HG03064 (cell line): ENCODE results near the gene SCGB3A2.
"Not testable (repeated sequence)": the region's sequence is repeated elsewhere in the genome, so short reads cannot be mapped to it uniquely, and the experiment has no call there.

ENCODE experiments used
- ATAC-seq: cut with Tn5 transposase; IDR thresholded peaks from one replicate; pipeline ENCODE4 v1.9.1; 2021; ENCODE audit warnings: low read depth; ENCODE audit not compliant: unreplicated experiment

The SCGB3A2 gene

DNA sequence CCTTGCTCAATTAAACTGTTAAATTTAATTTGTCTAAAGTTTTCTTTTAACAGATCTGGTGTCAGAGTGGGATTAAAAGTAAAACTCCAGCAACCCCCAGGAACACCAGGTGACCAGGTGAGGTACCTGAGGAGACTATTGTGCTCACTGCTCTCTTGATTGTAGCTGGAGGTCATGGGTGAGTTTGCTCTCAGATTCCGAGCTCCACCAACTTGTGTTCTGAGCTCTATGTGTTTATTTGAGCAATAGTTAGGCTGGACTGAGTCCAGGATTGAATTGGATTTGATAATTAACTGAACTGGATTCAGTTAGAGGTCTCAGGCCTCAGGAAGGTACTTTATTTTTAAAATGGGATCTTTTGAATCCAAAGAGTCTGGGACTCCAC, 17.9 kb upstream of the SCGB3A2 start:
- ATAC-seq, result no peak

DNA sequence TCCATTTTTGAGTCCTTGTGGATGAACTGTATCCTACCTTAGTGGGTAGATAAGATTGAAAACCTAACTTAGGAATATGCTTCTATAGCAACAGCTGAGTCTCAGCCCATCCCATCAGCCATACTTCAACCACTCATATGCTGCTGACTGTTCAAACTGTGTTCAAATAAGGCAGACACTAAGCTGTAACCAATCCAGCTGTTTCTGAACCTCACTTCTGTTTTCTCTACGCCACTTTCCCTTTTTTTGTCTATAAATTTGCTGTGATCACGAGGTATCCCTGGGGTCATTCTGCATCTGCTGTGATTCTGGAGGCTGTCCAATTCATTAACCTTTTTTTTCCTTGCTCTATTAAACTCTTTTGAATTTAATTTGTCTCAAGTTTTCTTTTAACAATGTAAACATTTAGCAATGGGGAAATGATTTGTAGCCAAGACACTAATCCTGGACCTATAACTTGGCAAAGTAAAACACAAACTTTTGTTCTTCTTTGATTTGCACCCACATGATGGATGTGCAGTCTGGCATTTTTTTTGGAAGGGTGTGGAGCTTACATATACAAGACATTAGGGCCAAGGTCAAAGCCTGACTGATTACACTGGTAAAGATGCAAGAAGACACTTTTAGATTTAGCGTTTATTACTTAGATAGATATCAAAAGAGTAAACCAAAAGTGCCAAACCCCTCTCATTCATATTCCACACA, 14.9 kb upstream of the SCGB3A2 start:
- ATAC-seq, result no peak

DNA sequence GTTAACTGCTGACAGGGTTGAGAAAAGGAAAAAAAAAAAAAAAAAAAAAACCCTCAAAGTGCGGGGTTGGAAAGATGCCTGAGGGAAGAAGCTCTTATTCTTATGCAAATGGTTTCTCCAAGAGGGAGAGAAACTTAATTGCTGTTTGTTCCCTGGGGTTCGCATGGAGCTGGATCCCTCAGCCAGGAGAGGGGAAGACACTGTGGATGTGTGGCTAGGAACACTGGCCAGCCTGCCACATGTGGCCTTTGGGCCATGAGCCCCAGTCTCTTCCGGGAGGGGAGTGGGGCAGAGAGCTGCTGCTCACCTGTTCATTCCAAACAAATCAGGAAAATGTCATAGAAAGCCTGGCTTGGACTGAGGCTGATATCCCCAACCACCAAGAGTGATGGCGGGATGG, 9.4 kb upstream of the SCGB3A2 start:
- ATAC-seq, result no peak

DNA sequence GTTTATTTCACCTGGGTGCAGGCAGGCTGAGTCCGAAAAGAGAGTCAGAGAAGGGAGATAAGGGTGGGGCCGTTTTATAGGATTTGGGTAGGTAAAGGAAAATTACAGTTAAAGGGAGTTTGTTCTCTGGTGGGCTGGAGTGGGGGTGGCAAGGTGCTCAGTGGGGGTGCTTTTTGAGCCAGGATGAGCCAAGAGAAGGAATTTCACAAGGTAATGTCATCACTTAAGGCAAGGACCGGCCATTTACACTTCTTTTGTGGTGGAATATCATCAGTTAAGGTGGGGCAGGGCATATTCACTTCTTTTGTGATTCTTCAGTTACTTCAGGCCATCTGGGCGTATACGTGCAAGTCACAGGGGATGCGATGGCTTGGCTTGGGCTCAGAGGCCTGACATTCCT, 8.6 kb upstream of the SCGB3A2 start:
- not testable (repeated sequence) for ATAC-seq

DNA sequence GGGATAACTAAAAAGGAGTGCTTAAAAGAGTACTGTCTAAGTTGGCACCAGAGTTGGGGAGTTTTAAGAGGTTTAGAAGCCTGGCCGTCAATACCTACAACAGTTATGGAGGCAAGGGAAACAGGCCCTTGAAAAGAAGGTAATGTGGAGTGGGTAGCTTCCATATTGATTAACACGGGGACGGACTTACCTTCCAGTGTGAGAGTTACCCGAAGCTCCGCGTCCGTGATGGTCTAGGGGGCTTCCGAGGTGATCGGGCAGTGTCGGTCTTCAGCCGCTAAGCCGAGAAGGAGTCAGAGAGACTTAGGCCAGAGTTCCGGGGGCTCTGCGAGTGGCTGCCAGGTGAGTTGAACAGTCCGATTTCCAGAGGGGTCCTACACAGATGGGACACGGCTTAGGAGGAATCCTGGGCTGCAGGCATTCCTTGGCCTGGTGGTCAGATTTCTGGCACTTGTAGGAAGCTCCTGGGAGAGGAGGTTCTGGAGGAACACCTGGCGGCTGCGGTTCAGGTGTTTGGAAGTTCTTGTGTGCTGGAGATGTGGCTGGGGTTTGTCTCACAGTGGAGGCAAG, 6.4 kb upstream of the SCGB3A2 start:
- ATAC-seq, result not testable (repeated sequence)

DNA sequence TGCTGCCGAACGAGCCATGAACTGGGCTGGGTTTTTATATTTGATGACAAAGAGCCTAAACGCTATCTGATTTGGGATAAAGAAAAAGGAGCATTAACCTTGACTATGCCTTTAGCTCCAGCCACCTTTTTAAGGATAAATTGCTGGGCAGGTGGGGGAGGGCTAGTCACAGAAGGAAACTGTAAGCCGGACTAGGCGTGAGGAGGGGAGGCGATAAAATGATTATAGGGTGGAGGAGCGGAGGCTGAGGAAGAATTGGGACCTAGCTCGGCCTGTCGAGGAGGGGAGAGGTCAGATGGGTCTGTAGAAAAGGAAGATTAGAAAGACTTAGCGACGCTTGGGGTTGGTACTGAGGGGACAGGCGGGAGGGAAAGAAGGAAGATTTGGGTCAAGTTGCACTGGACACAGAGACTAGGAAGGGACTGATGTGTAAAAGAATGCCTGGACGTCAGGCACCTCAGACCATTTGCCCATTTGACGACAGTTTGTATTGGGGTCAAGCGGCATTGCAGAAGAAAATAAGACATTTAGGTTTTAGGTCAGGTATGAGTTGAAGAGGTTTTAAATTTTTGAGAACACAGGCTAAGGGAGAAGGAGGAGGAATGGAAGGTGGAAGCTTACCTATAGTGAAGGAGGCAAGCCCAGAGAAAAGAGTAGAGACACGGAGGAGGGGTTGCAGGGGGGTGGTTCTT, 5.6 kb upstream of the SCGB3A2 start:
- not testable (repeated sequence) for ATAC-seq

DNA sequence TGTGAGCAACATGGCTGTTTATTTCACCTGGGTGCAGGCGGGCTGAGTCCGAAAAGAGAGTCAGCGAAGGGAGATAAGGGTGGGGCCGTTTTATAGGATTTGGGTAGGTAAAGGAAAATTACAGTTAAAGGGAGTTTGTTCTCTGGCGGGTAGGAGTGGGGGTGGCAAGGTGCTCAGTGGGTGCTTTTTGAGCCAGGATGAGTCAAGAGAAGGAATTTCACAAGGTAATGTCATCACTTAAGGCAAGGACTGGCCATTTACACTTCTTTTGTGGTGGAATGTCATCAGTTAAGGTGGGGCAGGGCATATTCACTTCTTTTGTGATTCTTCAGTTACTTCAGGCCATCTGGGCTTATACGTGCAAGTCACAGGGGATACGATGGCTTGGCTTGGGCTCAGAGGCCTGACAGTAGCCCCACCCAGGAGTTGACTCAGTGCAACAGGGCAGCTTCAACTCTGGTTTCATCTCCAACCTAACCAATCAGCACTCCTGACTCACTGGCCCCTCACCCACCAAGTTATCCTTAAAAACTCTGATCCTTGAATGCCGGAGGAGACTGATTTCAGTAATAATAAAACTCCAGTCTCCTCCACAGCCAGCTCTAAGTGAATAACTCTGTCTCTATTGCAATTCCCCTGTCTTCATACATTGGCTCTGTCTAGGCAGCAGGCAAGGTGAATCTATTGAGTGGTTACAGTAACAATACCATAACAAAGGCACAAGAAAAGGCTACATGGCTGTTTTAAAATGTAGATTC, 4.2 kb upstream of the SCGB3A2 start:
- not testable (repeated sequence) for ATAC-seq

DNA sequence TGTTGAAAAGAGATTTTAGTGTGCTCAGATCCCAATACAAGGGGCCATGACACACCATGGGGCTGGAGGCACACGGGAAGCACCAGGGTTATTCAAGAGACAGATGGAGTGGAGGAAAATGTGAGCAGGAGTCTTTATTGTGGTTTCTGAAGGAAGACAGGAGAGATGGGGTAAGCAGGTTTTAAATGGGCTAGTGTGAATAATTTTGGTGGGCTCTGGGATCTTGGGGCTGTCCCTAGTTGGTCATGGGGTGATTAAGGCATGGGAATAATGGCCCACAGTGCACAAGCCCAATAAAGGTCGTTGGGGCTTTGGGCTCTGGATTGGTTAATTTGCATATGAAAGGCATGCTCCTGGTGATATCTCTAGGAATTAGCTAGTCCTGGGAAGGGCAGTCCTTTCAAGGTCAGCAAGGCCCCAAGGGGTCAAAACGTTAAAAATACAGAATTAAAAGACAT, 3.6 kb upstream of the SCGB3A2 start:
- ATAC-seq, result no peak

DNA sequence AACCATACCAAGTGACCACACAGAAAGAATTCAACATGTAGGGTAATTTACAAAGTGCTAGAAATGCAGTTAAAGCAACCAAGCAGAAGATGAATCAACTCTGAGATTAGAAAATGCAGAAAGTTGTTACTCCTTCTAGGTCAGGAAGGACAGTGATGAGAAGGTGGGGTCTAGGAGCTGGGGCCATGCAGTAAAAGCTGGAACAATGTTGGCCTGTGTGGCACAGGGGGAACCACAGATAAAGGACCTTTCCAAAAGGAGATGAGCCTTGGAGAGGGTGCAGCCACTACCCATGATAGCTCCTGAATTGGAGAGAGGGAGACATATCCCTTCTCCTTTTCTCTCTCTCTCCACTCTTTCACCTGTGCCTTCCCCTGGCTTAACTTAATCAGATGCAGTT, 2.4 kb upstream of the SCGB3A2 start:
- ATAC-seq, result no peak

DNA sequence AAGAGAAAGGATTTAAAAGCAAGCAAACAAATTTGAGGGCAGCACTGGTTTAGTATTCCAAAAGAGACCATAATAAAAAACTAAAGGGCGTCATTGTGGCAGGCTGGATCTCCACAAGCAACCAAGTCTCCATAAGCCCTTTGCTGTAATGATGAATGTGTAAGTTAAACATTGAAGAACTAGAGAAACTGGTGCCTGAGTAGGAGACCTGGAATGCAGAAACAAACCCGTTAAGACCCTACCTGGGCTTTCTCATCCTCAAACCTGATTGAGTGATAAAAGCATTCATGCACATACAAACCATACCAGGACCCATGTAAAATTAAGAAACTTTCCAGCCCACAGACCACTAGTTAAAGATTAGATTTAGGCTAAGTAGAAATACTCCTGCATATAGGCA, 1.9 kb upstream of the SCGB3A2 start:
- ATAC-seq, result no peak

DNA sequence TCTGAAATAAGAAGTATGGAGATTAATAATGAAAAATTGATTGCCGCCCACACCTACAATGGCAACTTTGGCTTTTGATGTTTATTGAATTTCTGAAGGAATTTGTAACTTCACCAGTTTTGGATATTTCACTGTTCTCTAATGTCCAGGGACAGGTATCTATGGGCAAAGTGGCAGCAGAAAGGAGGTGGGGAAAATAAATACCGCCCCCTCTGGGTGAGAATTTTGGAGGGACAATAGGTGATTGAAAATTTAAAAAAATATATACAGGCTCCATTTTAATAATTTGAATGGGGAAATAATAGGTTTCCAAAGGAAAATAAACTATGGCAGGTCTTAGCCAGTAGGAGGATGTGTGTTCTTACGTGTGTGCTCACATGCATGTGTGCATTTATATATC, 1.3 kb downstream of the SCGB3A2 start:
- no peak for ATAC-seq

DNA sequence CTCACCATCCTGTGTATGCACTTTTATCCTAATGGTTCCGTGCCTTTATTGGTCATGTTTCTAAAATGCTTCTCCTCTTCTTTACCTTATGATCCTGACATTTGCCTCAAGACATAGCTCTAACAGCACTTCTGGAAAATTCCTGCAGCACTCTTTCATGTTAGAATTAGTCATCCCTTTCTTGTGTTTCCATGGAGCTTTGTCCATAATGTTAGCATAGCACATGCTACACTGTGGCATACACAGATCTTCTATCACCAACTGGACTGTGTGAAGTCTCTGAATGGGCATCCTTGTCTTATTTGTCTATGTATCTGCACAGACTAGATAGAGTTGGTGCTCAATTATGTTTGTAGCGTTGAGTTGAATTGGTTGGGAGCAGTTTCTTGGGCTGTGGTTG, 2.0 kb downstream of the SCGB3A2 start:
- no peak for ATAC-seq

DNA sequence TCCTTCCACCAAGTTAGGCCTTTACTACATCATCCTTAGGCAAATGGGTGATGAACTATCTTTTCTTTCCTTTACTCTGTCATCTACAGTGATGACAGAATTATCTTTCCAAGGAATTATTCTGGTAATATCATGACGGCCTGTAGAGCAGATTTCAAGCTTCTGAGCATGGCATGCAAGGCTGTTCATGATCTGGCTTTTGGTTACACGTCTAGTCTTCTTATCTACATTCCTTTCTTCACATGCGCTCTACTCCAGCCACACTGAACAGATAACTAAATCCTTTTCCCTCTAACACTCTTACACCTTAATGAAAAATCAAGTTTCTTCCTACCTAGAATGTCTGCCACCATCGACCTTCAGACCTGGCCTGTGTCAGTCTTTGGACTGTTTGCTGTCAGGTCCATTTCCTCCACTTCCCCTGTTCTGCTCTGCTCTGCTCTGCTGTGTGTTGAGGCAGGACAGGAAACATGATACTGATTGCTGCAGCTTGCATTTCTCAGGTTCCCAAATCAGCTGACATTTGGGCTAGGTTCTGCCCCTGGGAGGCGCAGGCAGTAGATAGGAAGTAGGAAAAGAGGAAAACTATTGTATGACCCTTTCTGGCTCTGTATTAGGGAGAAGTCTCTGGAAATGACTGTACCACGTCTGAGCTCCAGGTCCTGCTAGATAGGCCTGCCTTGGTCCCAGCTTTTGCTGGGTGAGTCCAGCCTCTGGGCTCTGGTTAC, 4.2 kb downstream of the SCGB3A2 start:
- no peak for ATAC-seq

DNA sequence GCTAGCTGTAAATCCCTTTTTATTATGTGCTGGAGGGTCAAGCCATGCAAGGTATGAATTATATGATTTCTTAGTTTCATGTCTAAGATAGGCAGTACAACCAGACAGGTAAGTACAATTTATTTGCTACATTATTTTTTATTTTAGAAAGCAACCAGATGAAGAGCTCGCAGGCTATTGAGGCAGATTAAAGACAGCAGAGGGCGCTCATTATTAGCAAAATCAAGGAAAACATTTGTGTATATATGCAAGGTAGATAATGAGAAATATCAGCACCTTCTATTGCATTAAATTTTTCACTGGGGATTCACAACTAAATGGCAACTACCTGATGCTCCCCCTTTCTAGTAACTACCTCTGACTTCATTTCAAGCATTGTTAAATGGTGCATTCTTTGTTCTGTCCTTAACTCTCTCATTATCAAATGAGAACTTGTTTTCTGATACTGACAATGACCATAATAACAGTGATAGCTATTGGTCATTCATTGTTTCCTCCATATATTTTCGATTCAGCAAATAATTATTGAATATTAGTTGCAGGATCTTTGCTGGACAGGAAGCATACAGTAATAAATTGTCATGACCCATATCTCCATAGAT, 8.6 kb downstream of the SCGB3A2 start:
- ATAC-seq, result no peak

DNA sequence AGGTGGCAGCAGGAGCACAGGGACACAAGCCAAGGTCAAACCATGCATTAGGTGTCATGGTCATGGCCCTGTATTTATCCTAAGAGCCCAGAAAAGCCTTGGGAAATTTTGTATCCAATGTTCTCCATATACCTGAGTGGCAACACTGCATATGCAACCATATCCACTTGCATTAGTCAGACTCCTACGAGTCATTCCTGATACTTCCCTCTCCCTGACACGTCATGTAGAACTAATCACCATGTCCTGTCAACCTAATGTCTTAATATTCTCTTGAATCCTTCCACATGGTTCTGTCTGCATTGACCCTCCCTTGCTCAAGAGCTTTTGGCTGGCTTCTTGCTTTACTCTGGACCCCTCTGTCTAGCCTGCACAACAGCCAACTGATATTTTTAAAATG, 9.4 kb downstream of the SCGB3A2 start:
- no peak for ATAC-seq

DNA sequence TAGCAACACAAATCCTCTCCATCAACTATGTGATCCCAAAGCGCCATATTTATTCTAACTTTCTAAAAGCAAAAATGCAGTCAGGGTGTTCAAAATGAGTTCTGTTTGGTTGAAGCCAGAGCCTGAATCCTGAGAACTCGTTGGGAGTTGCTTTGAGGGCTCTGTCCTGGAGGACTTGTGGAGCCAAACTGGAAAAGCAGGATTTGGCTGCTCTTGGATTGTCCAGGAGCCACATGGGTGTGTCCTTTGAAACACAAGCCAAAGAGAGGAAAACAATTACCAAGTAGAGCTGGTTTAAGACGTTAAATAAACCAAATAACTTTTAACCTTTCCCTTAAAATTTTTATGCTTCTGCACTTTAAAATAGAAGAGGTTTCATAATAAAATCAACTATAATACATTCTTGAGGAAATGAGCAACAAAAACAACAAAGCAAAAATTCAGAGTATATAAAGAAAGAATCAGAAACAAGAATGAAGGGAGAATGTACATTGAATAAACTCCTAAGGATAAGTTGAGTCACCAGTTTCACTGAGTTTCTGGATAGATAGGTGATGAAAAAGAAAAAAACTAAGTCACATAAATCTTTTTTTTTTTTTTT, 14.3 kb downstream of the SCGB3A2 start:
- ATAC-seq, result no peak

DNA sequence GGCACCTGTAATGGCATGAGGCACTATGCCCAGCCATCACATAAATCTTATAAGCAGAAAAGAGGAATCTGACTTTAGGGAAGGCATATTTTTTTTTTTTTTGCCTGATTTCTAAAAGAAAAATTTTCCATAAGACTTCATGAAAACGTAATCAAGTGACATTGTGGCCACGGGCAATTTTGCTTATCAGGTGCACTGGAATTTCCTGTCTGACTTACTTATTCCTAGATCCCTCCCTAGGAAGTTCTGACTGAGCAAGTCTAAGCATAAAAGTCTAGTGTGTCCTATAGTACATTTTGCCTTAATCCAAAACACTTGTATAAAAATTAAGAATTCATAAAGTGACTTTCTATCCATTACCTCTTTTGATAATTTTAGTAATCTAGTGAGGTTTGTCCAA, 15.3 kb downstream of the SCGB3A2 start:
- ATAC-seq, result no peak

DNA sequence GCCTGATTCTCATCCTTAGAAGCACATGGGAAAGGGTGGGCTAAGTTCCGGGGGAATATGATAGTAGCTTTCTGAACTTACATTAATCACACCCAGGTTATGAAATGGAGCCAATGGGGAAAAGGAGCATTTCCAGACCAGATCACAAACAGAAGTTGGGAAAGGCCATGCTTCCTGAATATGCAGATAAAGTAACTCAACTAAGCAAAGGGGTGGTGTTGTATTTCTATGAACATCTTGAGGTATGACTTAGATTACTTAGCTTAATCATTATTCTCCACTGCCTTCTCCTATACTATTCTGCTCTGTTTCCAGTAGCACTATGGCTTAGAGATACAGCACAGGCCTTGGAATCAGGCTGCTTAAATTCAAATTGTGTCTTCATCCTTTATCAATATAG, 17.4 kb downstream of the SCGB3A2 start:
- no peak for ATAC-seq

DNA sequence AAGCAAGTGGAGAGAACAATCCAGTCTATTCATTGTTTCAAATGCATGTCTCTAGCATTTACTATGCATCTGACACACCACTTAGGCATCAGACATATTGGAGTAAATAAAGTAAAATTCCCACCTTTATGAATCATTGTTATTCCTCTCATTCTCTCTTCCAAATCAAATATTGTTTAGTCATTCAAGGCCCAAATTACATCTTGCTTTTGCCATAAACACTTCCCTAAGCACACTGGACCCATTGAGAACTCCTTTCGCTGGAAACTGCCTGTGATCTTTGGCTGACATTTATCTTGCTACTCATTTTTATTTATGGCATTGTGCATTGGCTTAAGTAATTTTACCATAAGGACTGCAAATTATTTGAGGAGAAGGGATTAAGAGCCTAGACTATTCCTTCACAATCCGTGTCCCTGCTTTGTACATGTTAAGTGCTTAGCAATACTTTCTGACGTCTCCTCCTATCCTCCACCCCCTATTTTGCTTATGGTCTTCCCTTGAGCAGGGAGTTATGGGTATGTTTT, 20.4 kb downstream of the SCGB3A2 start:
- no peak for ATAC-seq

DNA sequence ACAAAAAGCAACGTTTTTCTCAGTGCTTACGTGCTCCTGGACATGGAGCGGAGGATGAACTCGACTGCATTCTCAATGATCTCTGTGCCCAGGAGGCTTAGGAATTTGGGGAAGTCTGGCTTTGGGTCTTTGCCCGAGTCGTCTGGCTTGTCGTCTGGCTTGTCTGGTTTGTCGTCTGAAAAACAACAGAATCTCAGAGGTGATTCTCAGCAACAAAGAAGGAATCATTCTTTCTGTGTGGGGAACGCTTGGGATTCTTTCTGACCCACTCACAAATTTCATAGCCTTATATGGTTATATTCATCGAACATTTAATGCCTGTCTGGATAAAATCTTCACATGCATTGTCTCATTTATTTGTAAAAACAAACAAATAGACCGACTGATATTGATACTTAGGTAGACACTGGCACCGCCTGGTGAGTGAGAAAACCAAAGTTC, 23.1 kb downstream of the SCGB3A2 start:
- no peak for ATAC-seq
